Gastroesophageal sphincter (tissue), 4 donors: Measurements from ENCODE around the gene PHPT1. TPM values are rescaled to one million over a fixed set of nuclear protein-coding genes. Genes with fewer than 3 reads are reported as not detected.
"Not testable (repeated sequence)": the region's sequence is repeated elsewhere in the genome, so short reads cannot be mapped to it uniquely, and the experiment has no call there.

Experiments used
- ATAC-seq: fragments of 150-250 bp; one replicate; pipeline ENCODE4 v1.9.1; 2016; ENCODE audit warnings: mild to moderate bottlenecking, moderate library complexity
- H3K27ac ChIP-seq, 4 donors: fragments of 200-600 bp; sonication (generic) in 3 of 4; 1 replicate in 3 of 4; 2 replicates in 1 of 4; pipeline ENCODE4 v1.5.1; 2016 to 2019
- H3K27me3 ChIP-seq: fragments of 200-600 bp; sonication (generic); one replicate; pipeline ENCODE4 v1.5.1; 2019
- H3K36me3 ChIP-seq, 2 donors: fragments of 200-600 bp; sonication (generic); one replicate each; pipeline ENCODE4 v1.5.1; 2019; ENCODE audit warnings: control low read depth in 1 of 2
- H3K4me1 ChIP-seq, 3 donors: fragments of 200-600 bp; sonication (generic); 1 replicate in 2 of 3; 2 replicates in 1 of 3; pipeline ENCODE4 v1.5.1; 2016 to 2019; ENCODE audit warnings: control low read depth in 2 of 3
- H3K4me3 ChIP-seq, 2 donors: fragments of 200-600 bp; sonication (generic); one replicate each; pipeline ENCODE4 v1.5.1; 2019; ENCODE audit warnings: mild to moderate bottlenecking in 1 of 2, moderate library complexity in 1 of 2
- H3K9me3 ChIP-seq, 3 donors: fragments of 200-600 bp; sonication (generic); one replicate each; pipeline ENCODE4 v1.5.1; 2017 to 2019; ENCODE audit warnings: control low read depth in 2 of 3
- EP300 ChIP-seq: sonication (generic); formaldehyde crosslinking; IDR thresholded peaks from one replicate; pipeline ENCODE4 v1.6.1; 2017; ENCODE audit warnings: antibody characterized with exemption, mild to moderate bottlenecking
- POLR2A ChIP-seq, 2 donors: fragments of 450-650 bp; IDR thresholded peaks; one replicate each; pipeline ENCODE4 v1.6.1; 2017; ENCODE audit warnings: antibody characterized with exemption in 2 of 2, mild to moderate bottlenecking in 2 of 2, moderate library complexity in 1 of 2
- POLR2AphosphoS5 ChIP-seq: sonication (generic); formaldehyde crosslinking; IDR thresholded peaks from one replicate; pipeline ENCODE4 v1.6.1; 2017; ENCODE audit warnings: antibody characterized with exemption
- WGBS, 2 donors: methylation state at CpG; one replicate each; pipeline ENCODE4 v1.1.5; 2018; ENCODE audit warnings: low coverage in 1 of 2; 5-methylcytosine and 5-hydroxymethylcytosine counted together
- total RNA-seq, 4 donors: library from RNA; depleted of rRNA; stranded (reverse); fragments of >200 nt; gene quantifications; one replicate each; pipeline ENCODE4 v1.1.0, GENCODE V29; 2016
- TF ChIP-seq, protein P1 (sequence below), 4 experiments: fragments of 200-600 bp in 2 of 4; fragments of 450-650 bp in 2 of 4; sonication (generic) in 1 of 4; IDR thresholded peaks; one replicate each; pipeline ENCODE4 v1.5.1; 2017 to 2019; ENCODE audit warnings: antibody characterized with exemption in 4 of 4, mild to moderate bottlenecking in 2 of 4, moderate library complexity in 2 of 4

Gene PHPT1
- total RNA-seq, 4 donors from 2014 or later = 33.7 to 63.5 (median 43.7) TPM

DNA sequence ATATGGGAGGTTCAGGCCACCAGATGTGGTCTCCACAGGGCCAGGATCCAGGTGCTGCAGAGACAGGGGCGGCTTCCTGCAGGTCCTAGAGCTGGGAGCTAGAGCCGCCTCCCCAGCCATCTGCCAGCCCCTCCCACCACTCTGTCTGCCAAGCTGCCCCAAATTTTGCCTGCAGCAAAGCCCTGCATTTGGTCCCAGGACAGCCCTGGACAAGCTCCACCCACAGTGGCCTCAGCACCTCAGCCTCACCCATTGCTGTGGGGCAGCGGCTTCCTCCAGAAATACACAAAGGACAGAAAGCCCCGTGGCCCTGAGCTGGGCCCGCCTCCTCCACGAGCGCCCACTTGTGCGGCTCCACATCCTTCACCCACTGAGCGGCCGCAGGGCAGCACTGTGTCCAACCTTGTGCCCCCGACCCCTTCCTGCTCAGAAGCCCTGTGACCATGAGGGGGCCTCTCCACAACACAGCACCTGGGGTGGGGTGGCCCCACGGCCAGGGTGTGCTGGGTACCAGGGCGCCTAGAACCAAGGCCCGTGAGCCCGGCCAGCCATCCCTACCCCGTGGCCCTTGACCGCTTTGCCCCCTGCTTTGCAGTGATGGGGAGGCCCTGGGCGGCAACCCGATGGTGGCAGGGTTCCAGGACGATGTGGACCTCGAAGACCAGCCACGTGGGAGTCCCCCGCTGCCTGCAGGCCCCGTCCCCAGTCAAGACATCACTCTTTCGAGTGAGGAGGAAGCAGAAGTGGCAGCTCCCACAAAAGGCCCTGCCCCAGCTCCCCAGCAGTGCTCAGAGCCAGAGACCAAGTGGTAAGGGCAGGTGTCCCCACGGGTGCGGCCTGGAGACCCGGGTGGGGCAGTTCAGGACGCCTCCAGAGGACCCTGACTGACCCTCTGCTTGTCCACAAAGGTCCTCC lies 10.6 kb upstream of the PHPT1 start:
- ATAC-seq = no peak
- Histone ChIP-seq H3K36me3 (peaks cover 0 to 65% of the 10 kb centered on the region in 2 donors), H3K4me3 (no peak overlapping the region), H3K4me1 (peaks cover 0 to 33% (median 22%) of the 10 kb centered on the region in 3 donors), H3K27ac (no peak overlapping the region), H3K27me3 (peaks cover 13% of the 10 kb centered on the region), H3K9me3 (no peaks in the 10 kb centered on the region)
- TF ChIP-seq POLR2A (IDR thresholded peaks at IDR 0.05) (no peak), POLR2AphosphoS5 (no peak), EP300 (no peak)
- TF ChIP-seq, protein P1, sequence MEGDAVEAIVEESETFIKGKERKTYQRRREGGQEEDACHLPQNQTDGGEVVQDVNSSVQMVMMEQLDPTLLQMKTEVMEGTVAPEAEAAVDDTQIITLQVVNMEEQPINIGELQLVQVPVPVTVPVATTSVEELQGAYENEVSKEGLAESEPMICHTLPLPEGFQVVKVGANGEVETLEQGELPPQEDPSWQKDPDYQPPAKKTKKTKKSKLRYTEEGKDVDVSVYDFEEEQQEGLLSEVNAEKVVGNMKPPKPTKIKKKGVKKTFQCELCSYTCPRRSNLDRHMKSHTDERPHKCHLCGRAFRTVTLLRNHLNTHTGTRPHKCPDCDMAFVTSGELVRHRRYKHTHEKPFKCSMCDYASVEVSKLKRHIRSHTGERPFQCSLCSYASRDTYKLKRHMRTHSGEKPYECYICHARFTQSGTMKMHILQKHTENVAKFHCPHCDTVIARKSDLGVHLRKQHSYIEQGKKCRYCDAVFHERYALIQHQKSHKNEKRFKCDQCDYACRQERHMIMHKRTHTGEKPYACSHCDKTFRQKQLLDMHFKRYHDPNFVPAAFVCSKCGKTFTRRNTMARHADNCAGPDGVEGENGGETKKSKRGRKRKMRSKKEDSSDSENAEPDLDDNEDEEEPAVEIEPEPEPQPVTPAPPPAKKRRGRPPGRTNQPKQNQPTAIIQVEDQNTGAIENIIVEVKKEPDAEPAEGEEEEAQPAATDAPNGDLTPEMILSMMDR (IDR thresholded peaks at IDR 0.05) = no peak
- 83% methylated on average over 1 of the region's 29 CpGs; no CpG with 5 or more reads in 1 of the 2 donors for WGBS, 2 donors

DNA sequence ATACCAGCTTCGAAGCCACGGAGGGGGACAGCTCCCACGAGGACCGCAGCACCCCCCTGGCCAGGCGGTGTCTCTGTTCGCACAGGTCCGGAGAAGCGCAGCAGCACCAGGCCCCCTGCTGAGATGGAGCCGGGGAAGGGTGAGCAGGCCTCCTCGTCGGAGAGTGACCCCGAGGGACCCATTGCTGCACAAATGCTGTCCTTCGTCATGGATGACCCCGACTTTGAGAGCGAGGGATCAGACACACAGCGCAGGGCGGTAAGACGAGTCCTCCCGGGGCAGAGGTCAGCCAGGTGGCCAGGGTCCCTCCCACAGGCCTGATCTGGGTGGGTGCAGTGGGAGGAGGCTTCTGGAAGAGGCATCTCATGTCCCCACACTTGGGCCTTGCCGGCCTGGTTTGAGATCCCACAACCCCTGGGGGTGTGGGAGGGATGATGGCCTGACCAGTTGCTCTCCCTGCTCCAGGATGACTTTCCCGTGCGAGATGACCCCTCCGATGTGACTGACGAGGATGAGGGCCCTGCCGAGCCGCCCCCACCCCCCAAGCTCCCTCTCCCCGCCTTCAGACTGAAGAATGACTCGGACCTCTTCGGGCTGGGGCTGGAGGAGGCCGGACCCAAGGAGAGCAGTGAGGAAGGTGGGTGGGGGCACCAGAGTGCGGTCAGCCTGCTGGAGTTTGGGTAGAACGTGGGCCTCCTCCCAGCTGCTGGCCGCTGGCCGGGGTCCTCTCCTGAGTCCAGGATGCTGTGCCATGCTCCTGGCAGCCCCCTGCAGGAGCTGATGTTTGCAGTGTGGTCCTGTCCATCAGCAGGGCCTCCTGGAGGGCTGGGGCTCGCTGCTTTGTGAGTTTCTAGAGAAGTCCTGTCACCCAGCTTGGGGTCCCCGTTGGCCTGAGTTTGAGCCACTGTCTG lies 9.7 kb upstream of the PHPT1 start:
- no peak for ATAC-seq
- no peak overlapping the region for H3K4me3 ChIP-seq
- H3K27ac ChIP-seq = no peak overlapping the region
- H3K27me3 ChIP-seq = peaks cover 22% of the 10 kb centered on the region
- 93% methylated on average over 3 of the region's 36 CpGs; no CpG with 5 or more reads in 1 of the 2 donors for WGBS, 2 donors
- H3K9me3 ChIP-seq = no peaks in the 10 kb centered on the region
- peaks cover 0 to 61% of the 10 kb centered on the region in 2 donors for H3K36me3 ChIP-seq
- peaks cover 0 to 42% (median 29%) of the 10 kb centered on the region in 3 donors for H3K4me1 ChIP-seq
- no peak for TF ChIP-seq POLR2AphosphoS5
- TF ChIP-seq POLR2A (IDR thresholded peaks at IDR 0.05) = no peak
- TF ChIP-seq, protein P1 (IDR thresholded peaks at IDR 0.05) = no peak

DNA sequence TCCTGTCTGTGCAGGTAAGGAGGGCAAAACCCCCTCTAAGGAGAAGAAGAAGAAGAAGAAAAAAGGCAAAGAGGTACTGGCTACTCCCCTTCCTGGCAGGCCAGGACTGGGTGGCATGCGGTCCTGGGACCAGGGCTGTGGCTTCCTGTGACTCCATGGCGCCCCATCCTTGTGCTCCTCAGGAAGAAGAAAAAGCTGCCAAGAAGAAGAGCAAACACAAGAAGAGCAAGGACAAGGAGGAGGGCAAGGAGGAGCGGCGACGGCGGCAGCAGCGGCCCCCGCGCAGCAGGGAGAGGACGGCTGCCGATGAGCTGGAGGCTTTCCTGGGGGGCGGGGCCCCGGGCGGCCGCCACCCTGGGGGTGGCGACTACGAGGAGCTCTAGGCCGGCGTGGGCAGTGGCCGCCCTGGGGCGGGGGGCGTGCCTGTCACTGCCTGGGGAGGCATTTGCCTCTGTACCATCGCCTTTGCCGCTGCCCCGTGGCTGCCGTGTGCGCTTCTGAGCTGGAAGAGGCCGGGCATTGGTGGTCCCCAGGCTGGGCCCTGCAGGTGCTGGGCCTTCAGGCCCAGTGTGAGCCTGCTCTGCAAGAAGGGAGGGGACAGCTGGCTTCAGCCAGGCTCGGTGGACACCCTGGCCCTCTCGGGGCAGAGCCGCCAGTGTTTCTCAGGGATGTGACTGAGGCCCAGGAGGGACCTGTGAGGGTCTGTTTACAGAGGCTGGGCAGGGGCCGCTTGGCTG lies 8.9 kb upstream of the PHPT1 start:
- Histone ChIP-seq H3K4me1 (peaks cover 0 to 48% (median 29%) of the 10 kb centered on the region in 3 donors), H3K27me3 (peaks cover 29% of the 10 kb centered on the region), H3K9me3 (no peaks in the 10 kb centered on the region), H3K4me3 (no peak overlapping the region), H3K27ac (no peak overlapping the region), H3K36me3 (peaks cover 0 to 57% of the 10 kb centered on the region in 2 donors)
- no peak for ATAC-seq
- TF ChIP-seq, protein P1 (IDR thresholded peaks at IDR 0.05) = no peak
- TF ChIP-seq POLR2A (IDR thresholded peaks at IDR 0.05) (no peak), EP300 (no peak), POLR2AphosphoS5 (no peak)
- WGBS, 2 donors = 73% methylated on average over 19 of the region's 32 CpGs; no CpG with 5 or more reads in 1 of the 2 donors

DNA sequence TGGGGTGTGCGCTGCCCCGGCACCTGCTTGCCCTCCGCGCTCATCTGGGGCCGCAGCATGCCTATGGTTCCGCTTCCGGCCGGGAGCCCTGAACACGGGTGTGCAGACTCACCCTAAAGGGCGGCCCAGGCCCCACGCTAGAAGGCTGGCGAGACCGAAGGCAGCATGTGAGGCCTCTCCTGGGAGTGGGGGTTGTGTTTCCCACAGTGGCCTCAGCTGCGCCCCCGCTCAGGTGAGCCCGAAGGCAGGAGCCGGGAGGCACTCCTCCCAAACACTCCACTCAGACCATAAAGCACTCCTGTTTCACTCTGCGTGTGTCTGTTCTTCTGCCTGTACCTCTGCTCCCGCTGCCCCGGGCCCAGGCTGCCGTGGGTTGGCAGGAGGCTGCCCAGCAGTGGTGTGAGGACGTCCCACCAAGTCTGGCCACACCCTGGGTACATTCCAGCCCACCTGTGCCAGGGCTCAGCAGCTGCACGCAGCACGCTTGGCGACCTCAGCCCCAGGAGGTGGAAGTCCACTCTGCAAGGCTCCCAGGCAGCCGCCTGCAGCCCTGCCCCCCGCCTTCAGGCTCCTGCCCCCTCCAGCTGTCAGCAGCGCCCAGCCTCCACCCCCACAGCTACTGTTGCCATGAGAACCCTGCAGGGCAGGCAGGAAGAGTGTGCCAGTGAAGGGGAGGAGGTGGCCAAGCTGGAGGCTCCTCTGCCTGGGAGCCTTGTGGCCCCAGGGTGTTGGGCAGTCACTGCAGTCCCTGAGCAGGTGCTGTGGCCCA lies 8.1 kb upstream of the PHPT1 start:
- Histone ChIP-seq H3K9me3 (no peaks in the 10 kb centered on the region), H3K27me3 (peaks cover 36% of the 10 kb centered on the region), H3K4me3 (no peak overlapping the region), H3K36me3 (peaks cover 0 to 50% of the 10 kb centered on the region in 2 donors), H3K4me1 (peaks cover 0 to 55% (median 29%) of the 10 kb centered on the region in 3 donors), H3K27ac (no peak overlapping the region)
- no peak for TF ChIP-seq POLR2A (IDR thresholded peaks at IDR 0.05)
- TF ChIP-seq, protein P1 (IDR thresholded peaks at IDR 0.05) = no peak
- TF ChIP-seq POLR2AphosphoS5 = no peak
- TF ChIP-seq EP300 = no peak
- ATAC-seq = no peak
- WGBS, 2 donors = 20 to 79% methylated on average over 1 to 5 of the region's 28 CpGs

DNA sequence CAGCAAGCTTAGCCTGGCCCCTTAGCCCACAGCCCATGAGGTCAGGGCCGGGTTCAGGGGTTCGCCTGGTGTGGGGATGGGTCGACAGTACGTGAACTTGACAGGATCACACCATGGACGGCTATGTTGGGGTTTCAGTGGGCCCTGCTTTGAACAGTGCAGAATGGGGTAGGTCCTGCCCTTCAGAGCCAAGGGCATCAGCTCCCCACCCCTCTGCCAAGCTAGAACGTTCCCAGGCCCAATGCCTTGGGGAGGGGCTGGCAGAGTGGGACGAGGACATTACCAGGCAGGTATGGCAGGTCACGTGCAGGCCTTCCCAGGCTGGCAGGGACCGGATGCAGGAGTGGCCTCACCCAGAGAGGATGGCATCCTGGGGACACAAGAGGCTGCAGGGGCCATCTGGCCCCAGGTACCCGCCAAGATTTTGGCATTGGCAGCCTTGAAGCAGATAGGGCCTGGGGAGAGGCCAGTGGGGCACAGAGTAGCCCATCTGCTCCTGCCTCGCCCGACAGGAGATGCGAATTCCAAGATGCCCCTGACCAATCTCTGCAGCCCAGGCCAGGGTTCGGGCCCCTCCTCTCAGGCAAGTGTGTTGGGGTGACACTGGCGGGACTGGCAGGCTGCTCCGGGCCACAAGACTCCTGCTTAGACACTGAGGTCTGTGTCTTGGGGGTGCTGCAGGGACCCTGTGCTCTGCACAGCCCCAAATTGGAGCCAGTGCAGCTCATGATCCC lies 7.4 kb upstream of the PHPT1 start:
- ATAC-seq, H3K27ac ChIP-seq, H3K9me3 ChIP-seq: not testable (repeated sequence)
- H3K36me3 ChIP-seq = peaks cover 0 to 42% of the 10 kb centered on the region in 2 donors
- H3K27me3 ChIP-seq = peaks cover 44% of the 10 kb centered on the region
- WGBS, 2 donors = no CpG with 5 or more reads among the region's 16 CpGs
- H3K4me1 ChIP-seq = peaks cover 0 to 63% (median 33%) of the 10 kb centered on the region in 3 donors
- H3K4me3 ChIP-seq = peak overlapping the region in 1 of 2 donors; percentile 53
